Activated CD8-positive, alpha-beta memory T cell treated with anti-CD3 and anti-CD28 coated beads for 24 hours (primary cell): ENCODE data around the gene KCNAB1.
"Not testable (repeated sequence)": the region's sequence is repeated elsewhere in the genome, so short reads cannot be mapped to it uniquely, and the experiment has no call there.

Experiments
- DNase-seq: peaks from one replicate; pipeline ENCODE4 v3.0.0-alpha.2; 2020

The KCNAB1 gene

GRCh38 chr3:156552973-156553372, 432.6 kb downstream of the KCNAB1 start:
- DNase-seq: no peak

GRCh38 chr3:156553705-156554356, 433.5 kb downstream of the KCNAB1 start:
- DNase-seq: no peak

- DNase-seq: no peak
Measured at GRCh38 chr3:156554515-156554841, 434.1 kb downstream of the KCNAB1 start.

- peak; percentile 98 for DNase-seq
Measured at GRCh38 chr3:156554842-156555687, 434.7 kb downstream of the KCNAB1 start, which contains the start of gene SSR3. Gene SSR3, minus strand, starts transcription at chr3:156555117. Its CDS starts 28 bp downstream, at chr3:156555089.

GRCh38 chr3:156558389-156558788, 438.0 kb downstream of the KCNAB1 start:
- DNase-seq: no peak

- DNase-seq: no peak
Measured at GRCh38 chr3:156559321-156559720, 438.9 kb downstream of the KCNAB1 start.

GRCh38 chr3:156561533-156561932, 441.2 kb downstream of the KCNAB1 start:
- no peak for DNase-seq

GRCh38 chr3:156562486-156562885, 442.1 kb downstream of the KCNAB1 start:
- not testable (repeated sequence) for DNase-seq

GRCh38 chr3:156563900-156564682, 443.7 kb downstream of the KCNAB1 start:
- DNase-seq: no peak

- DNase-seq: not testable (repeated sequence)
Measured at GRCh38 chr3:156569016-156569415, 448.6 kb downstream of the KCNAB1 start.

- DNase-seq: not testable (repeated sequence)
Measured at GRCh38 chr3:156569881-156570280, 449.5 kb downstream of the KCNAB1 start.

GRCh38 chr3:156575641-156576040, 455.3 kb downstream of the KCNAB1 start:
- DNase-seq: no peak

- DNase-seq: no peak
Measured at GRCh38 chr3:156576051-156576450, 455.7 kb downstream of the KCNAB1 start.

GRCh38 chr3:156576651-156577348, 456.4 kb downstream of the KCNAB1 start:
- DNase-seq: no peak

- DNase-seq: no peak
Measured at GRCh38 chr3:156577736-156578135, 457.4 kb downstream of the KCNAB1 start.

GRCh38 chr3:156579427-156579851, 459.1 kb downstream of the KCNAB1 start:
- DNase-seq: no peak

GRCh38 chr3:156581033-156581432, 460.7 kb downstream of the KCNAB1 start:
- no peak for DNase-seq

- no peak for DNase-seq
Measured at GRCh38 chr3:156581954-156582353, 461.6 kb downstream of the KCNAB1 start.

GRCh38 chr3:156582532-156583183, 462.3 kb downstream of the KCNAB1 start:
- DNase-seq: no peak

GRCh38 chr3:156583469-156583868, 463.1 kb downstream of the KCNAB1 start:
- no peak for DNase-seq

- DNase-seq: no peak
Measured at GRCh38 chr3:156586905-156587759, 466.8 kb downstream of the KCNAB1 start.
